ENCODE data around the gene SHD.
"Not testable (repeated sequence)": the region's sequence is repeated elsewhere in the genome, so short reads cannot be mapped to it uniquely, and the experiment has no call there.

SHD gene

GRCh38 chr19:4267901-4268815 lies 10.9 kb upstream of the SHD start:
- DNase-seq, result no peak

- no peak for DNase-seq
These were observed 10.1 kb upstream of the SHD start for GRCh38 chr19:4268816-4269430.

GRCh38 chr19:4272894-4273293 lies 6.2 kb upstream of the SHD start:
- no peak for DNase-seq

GRCh38 chr19:4274321-4274686 lies 4.8 kb upstream of the SHD start:
- DNase-seq, result not testable (repeated sequence)

GRCh38 chr19:4277191-4277696 lies 1.8 kb upstream of the SHD start:
- DNase-seq, result no peak

- no peak for DNase-seq
These were observed 1.1 kb upstream of the SHD start for GRCh38 chr19:4278010-4278409.

- DNase-seq, result no peak
These were observed 132 bp downstream of the SHD start for GRCh38 chr19:4279267-4279529.

- DNase-seq, result no peak
These were observed 710 bp downstream of the SHD start for GRCh38 chr19:4279530-4280422.

GRCh38 chr19:4284176-4284958 lies 5.3 kb downstream of the SHD start:
- DNase-seq, result no peak

- DNase-seq, result no peak
These were observed 5.9 kb downstream of the SHD start for GRCh38 chr19:4284974-4285373.

GRCh38 chr19:4286141-4286540 lies 7.1 kb downstream of the SHD start:
- DNase-seq, result not testable (repeated sequence)

GRCh38 chr19:4288091-4288777 lies 9.2 kb downstream of the SHD start:
- DNase-seq, result no peak

- no peak for DNase-seq
These were observed 12.2 kb downstream of the SHD start for GRCh38 chr19:4291184-4291732.

- no peak for DNase-seq
These were observed 13.4 kb downstream of the SHD start for GRCh38 chr19:4292515-4292914.

- no peak for DNase-seq
These were observed 15.3 kb downstream of the SHD start for GRCh38 chr19:4294389-4294788.

GRCh38 chr19:4295972-4296771 lies 17.1 kb downstream of the SHD start:
- no peak for DNase-seq

- DNase-seq, result peak; percentile 30
These were observed 19.1 kb downstream of the SHD start for GRCh38 chr19:4297901-4298809.

GRCh38 chr19:4298810-4299550 lies 19.9 kb downstream of the SHD start:
- peak; percentile 22 for DNase-seq

GRCh38 chr19:4300589-4300988 lies 21.5 kb downstream of the SHD start:
- DNase-seq, result no peak

Measured in activated CD4-positive, alpha-beta T cell treated with anti-CD3 and anti-CD28 coated beads, Interleukin-2, Interleukin-6, amounts not matched to agents 100 ng/mL and 50 ng/mL, durations not matched to agents 16 hours and 8 hours (primary cell).